H1 (cell line): ENCODE measurements around the gene ACTL10. TPM values are rescaled to one million over a fixed set of nuclear protein-coding genes. Genes with fewer than 3 reads are reported as not detected.

Experiments
- BRCA1 ChIP-seq: IDR thresholded peaks from 2 replicates; pipeline ENCODE4 v1.6.1; 2012; ENCODE audit warnings: low read depth, low read length, improper control_type of control experiment
- CBX5 ChIP-seq: fragments of 300-800, 300-1000 bp; sonication (generic); IDR thresholded peaks from 2 replicates; pipeline ENCODE4 v1.7.1; 2016; ENCODE audit warnings: antibody characterized with exemption, low read length, low read depth
- RNF2 ChIP-seq: fragments of 200-900, 300-1000 bp; sonication (generic); IDR thresholded peaks from 2 replicates; pipeline ENCODE4 v1.7.1; 2016; ENCODE audit warnings: borderline replicate concordance, low read depth, mild to moderate bottlenecking, antibody characterized with exemption, low read length; ENCODE audit not compliant: poor library complexity, severe bottlenecking; ENCODE audit errors: missing control alignments
- SAP30 ChIP-seq: fragments of 300-600 bp; sonication (generic); IDR thresholded peaks from 2 replicates; pipeline ENCODE4 v1.7.1; 2012; ENCODE audit warnings: low read length, moderate library complexity, mild to moderate bottlenecking, inconsistent platforms; ENCODE audit not compliant: insufficient read depth, insufficient replicate concordance
- SUZ12 ChIP-seq: fragments of 200-600 bp; sonication (generic); IDR thresholded peaks from 2 replicates; pipeline ENCODE4 v1.6.1; 2012; ENCODE audit warnings: mild to moderate bottlenecking, inconsistent platforms, low read length, moderate library complexity, mixed read lengths
- polyA plus RNA-seq, 7 experiments: library from polyadenylated mRNA; depleted of rRNA in 3 of 7; stranded (reverse) in 5 of 7; unstranded in 2 of 7; fragments of >200 nt in 5 of 7; fragments of 200-250 nt in 2 of 7; gene quantifications; 1 replicate in 5 of 7; 2 replicates in 1 of 7; 4 replicates in 1 of 7; pipeline versions ENCODE4 v1.2.1 to v1.2.3, GENCODE V29; 2011 to 2013; ENCODE audit warnings: missing spikeins in 2 of 7, mixed read lengths in 2 of 7
- total RNA-seq: library from RNA; stranded (reverse); fragmentation: NEBNext Ultra II Directional; extraction: Animal tissue kit (Norgen Biotek cat#: 25700); gene quantifications from 2 replicates; pipeline ENCODE4 v1.2.1, GENCODE V29; 2021
- TF ChIP-seq, protein P1 (sequence below): fragments of 300-600 bp; sonication (generic); IDR thresholded peaks from 2 replicates; pipeline ENCODE4 v1.7.1; 2012; ENCODE audit warnings: low read length, moderate library complexity, mild to moderate bottlenecking, inconsistent platforms; ENCODE audit not compliant: insufficient replicate concordance
- TF ChIP-seq, protein P2 (sequence below): IDR thresholded peaks from 2 replicates; pipeline ENCODE4 v1.6.1; 2011; ENCODE audit warnings: low read length, improper control_type of control experiment

Gene ACTL10
- total and polyA plus RNA-seq, 2 of the 8 experiments (the other 6 are each of a cell fraction or from before 2014, with no cell fraction given) = 0.26 TPM; not detected in 1

GRCh38 chr20:33713865-33714367, 47.2 kb downstream of the ACTL10 start (continued):
- TF ChIP-seq, protein P1, sequence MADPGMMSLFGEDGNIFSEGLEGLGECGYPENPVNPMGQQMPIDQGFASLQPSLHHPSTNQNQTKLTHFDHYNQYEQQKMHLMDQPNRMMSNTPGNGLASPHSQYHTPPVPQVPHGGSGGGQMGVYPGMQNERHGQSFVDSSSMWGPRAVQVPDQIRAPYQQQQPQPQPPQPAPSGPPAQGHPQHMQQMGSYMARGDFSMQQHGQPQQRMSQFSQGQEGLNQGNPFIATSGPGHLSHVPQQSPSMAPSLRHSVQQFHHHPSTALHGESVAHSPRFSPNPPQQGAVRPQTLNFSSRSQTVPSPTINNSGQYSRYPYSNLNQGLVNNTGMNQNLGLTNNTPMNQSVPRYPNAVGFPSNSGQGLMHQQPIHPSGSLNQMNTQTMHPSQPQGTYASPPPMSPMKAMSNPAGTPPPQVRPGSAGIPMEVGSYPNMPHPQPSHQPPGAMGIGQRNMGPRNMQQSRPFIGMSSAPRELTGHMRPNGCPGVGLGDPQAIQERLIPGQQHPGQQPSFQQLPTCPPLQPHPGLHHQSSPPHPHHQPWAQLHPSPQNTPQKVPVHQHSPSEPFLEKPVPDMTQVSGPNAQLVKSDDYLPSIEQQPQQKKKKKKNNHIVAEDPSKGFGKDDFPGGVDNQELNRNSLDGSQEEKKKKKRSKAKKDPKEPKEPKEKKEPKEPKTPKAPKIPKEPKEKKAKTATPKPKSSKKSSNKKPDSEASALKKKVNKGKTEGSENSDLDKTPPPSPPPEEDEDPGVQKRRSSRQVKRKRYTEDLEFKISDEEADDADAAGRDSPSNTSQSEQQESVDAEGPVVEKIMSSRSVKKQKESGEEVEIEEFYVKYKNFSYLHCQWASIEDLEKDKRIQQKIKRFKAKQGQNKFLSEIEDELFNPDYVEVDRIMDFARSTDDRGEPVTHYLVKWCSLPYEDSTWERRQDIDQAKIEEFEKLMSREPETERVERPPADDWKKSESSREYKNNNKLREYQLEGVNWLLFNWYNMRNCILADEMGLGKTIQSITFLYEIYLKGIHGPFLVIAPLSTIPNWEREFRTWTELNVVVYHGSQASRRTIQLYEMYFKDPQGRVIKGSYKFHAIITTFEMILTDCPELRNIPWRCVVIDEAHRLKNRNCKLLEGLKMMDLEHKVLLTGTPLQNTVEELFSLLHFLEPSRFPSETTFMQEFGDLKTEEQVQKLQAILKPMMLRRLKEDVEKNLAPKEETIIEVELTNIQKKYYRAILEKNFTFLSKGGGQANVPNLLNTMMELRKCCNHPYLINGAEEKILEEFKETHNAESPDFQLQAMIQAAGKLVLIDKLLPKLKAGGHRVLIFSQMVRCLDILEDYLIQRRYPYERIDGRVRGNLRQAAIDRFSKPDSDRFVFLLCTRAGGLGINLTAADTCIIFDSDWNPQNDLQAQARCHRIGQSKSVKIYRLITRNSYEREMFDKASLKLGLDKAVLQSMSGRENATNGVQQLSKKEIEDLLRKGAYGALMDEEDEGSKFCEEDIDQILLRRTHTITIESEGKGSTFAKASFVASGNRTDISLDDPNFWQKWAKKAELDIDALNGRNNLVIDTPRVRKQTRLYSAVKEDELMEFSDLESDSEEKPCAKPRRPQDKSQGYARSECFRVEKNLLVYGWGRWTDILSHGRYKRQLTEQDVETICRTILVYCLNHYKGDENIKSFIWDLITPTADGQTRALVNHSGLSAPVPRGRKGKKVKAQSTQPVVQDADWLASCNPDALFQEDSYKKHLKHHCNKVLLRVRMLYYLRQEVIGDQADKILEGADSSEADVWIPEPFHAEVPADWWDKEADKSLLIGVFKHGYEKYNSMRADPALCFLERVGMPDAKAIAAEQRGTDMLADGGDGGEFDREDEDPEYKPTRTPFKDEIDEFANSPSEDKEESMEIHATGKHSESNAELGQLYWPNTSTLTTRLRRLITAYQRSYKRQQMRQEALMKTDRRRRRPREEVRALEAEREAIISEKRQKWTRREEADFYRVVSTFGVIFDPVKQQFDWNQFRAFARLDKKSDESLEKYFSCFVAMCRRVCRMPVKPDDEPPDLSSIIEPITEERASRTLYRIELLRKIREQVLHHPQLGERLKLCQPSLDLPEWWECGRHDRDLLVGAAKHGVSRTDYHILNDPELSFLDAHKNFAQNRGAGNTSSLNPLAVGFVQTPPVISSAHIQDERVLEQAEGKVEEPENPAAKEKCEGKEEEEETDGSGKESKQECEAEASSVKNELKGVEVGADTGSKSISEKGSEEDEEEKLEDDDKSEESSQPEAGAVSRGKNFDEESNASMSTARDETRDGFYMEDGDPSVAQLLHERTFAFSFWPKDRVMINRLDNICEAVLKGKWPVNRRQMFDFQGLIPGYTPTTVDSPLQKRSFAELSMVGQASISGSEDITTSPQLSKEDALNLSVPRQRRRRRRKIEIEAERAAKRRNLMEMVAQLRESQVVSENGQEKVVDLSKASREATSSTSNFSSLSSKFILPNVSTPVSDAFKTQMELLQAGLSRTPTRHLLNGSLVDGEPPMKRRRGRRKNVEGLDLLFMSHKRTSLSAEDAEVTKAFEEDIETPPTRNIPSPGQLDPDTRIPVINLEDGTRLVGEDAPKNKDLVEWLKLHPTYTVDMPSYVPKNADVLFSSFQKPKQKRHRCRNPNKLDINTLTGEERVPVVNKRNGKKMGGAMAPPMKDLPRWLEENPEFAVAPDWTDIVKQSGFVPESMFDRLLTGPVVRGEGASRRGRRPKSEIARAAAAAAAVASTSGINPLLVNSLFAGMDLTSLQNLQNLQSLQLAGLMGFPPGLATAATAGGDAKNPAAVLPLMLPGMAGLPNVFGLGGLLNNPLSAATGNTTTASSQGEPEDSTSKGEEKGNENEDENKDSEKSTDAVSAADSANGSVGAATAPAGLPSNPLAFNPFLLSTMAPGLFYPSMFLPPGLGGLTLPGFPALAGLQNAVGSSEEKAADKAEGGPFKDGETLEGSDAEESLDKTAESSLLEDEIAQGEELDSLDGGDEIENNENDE = no peak
- no peak for TF ChIP-seq RNF2
- TF ChIP-seq SUZ12 = no peak
- TF ChIP-seq, protein P2, sequence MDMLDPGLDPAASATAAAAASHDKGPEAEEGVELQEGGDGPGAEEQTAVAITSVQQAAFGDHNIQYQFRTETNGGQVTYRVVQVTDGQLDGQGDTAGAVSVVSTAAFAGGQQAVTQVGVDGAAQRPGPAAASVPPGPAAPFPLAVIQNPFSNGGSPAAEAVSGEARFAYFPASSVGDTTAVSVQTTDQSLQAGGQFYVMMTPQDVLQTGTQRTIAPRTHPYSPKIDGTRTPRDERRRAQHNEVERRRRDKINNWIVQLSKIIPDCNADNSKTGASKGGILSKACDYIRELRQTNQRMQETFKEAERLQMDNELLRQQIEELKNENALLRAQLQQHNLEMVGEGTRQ = no peak
- TF ChIP-seq SAP30 = no peak
- no peak for TF ChIP-seq CBX5
- TF ChIP-seq BRCA1 = no peak
